ENCODE data around the gene LSG1.
"Not testable (repeated sequence)": the region's sequence is repeated elsewhere in the genome, so short reads cannot be mapped to it uniquely, and the experiment has no call there.

LSG1 gene

GRCh38 chr3:194658477-194659242 lies 13.3 kb downstream of the LSG1 start:
- DNase-seq (ENCODE audit: low spot score), result no peak

- no peak for DNase-seq (ENCODE audit: low spot score)
Observed at GRCh38 chr3:194657439-194657838, 14.6 kb downstream of the LSG1 start.

GRCh38 chr3:194654443-194654842 lies 17.5 kb downstream of the LSG1 start:
- DNase-seq (ENCODE audit: low spot score), result no peak

GRCh38 chr3:194647747-194648146 lies 24.2 kb downstream of the LSG1 start:
- no peak for DNase-seq (ENCODE audit: low spot score)

- no peak for DNase-seq (ENCODE audit: low spot score)
Observed at GRCh38 chr3:194642769-194643168, 29.2 kb downstream of the LSG1 start.

- no peak for DNase-seq (ENCODE audit: low spot score)
Observed at GRCh38 chr3:194640829-194641228, 31.2 kb downstream of the LSG1 start.

GRCh38 chr3:194638991-194639605 lies 32.9 kb downstream of the LSG1 start:
- no peak for DNase-seq (ENCODE audit: low spot score)

GRCh38 chr3:194637541-194638400 lies 34.2 kb downstream of the LSG1 start:
- DNase-seq (ENCODE audit: low spot score), result no peak

GRCh38 chr3:194637066-194637465 lies 34.9 kb downstream of the LSG1 start:
- no peak for DNase-seq (ENCODE audit: low spot score)

- DNase-seq (ENCODE audit: low spot score), result peak; percentile 86
Observed at GRCh38 chr3:194633349-194634004, 38.5 kb downstream of the LSG1 start, which contains the start of gene TMEM44. Gene TMEM44, minus strand, starts transcription at chr3:194633419. Its CDS starts 204 bp downstream, at chr3:194633215.

- DNase-seq (ENCODE audit: low spot score), result peak; percentile 41
Observed at GRCh38 chr3:194632809-194633348, 39.1 kb downstream of the LSG1 start.

- no peak for DNase-seq (ENCODE audit: low spot score)
Observed at GRCh38 chr3:194632226-194632808, 39.7 kb downstream of the LSG1 start.

- DNase-seq (ENCODE audit: low spot score), result no peak
Observed at GRCh38 chr3:194631696-194632095, 40.3 kb downstream of the LSG1 start.

GRCh38 chr3:194630681-194631080 lies 41.3 kb downstream of the LSG1 start:
- not testable (repeated sequence) for DNase-seq (ENCODE audit: low spot score)

GRCh38 chr3:194624956-194625355 lies 47.0 kb downstream of the LSG1 start:
- DNase-seq (ENCODE audit: low spot score), result no peak

GRCh38 chr3:194623449-194624290 lies 48.3 kb downstream of the LSG1 start:
- DNase-seq (ENCODE audit: low spot score), result no peak

- DNase-seq (ENCODE audit: low spot score), result no peak
Observed at GRCh38 chr3:194622621-194623340, 49.2 kb downstream of the LSG1 start.

GRCh38 chr3:194621947-194622346 lies 50.0 kb downstream of the LSG1 start:
- no peak for DNase-seq (ENCODE audit: low spot score)

GRCh38 chr3:194620196-194620595 lies 51.8 kb downstream of the LSG1 start:
- no peak for DNase-seq (ENCODE audit: low spot score)

Measured in SK-N-DZ (cell line).